NOMO-1 treated with dmso at 0.1 percent for 144 hours (cell line): ENCODE results near the gene GID8.

Source experiments
- DNase-seq: peaks from one replicate; lab custom pipeline; 2025; ENCODE audit not compliant: unreplicated experiment; lab: John Stamatoyannopoulos, UW

The GID8 gene

GRCh38 chr20:62902926-62903615 is 34.9 kb upstream of the GID8 start:
- DNase-seq = no peak

GRCh38 chr20:62905536-62906117 is 32.3 kb upstream of the GID8 start:
- DNase-seq = no peak

- DNase-seq = no peak
Measured at GRCh38 chr20:62906209-62906608, 31.7 kb upstream of the GID8 start.

GRCh38 chr20:62906647-62907375 is 31.1 kb upstream of the GID8 start:
- DNase-seq = no peak

GRCh38 chr20:62907384-62908317 is 30.3 kb upstream of the GID8 start:
- no peak for DNase-seq

- no peak for DNase-seq
Measured at GRCh38 chr20:62908971-62909791, 28.8 kb upstream of the GID8 start.

- no peak for DNase-seq
Measured at GRCh38 chr20:62910217-62910766, 27.7 kb upstream of the GID8 start.

GRCh38 chr20:62910777-62911497 is 27.0 kb upstream of the GID8 start:
- DNase-seq = no peak

GRCh38 chr20:62911701-62912280 is 26.2 kb upstream of the GID8 start:
- no peak for DNase-seq

GRCh38 chr20:62913043-62913630 is 24.8 kb upstream of the GID8 start:
- DNase-seq = no peak

GRCh38 chr20:62914436-62914835 is 23.5 kb upstream of the GID8 start:
- no peak for DNase-seq

- no peak for DNase-seq
Measured at GRCh38 chr20:62914970-62915457, 22.9 kb upstream of the GID8 start.

- DNase-seq = no peak
Measured at GRCh38 chr20:62916703-62917476, 21.1 kb upstream of the GID8 start.

- no peak for DNase-seq
Measured at GRCh38 chr20:62917720-62918119, 20.2 kb upstream of the GID8 start.

- no peak for DNase-seq
Measured at GRCh38 chr20:62918147-62918546, 19.8 kb upstream of the GID8 start.

GRCh38 chr20:62918831-62919230 is 19.1 kb upstream of the GID8 start:
- no peak for DNase-seq

- DNase-seq = no peak
Measured at GRCh38 chr20:62920039-62920645, 17.8 kb upstream of the GID8 start.
